Breast epithelium (tissue), 4 donors: ENCODE data around the gene OR10A2. TPM values are rescaled to one million over a fixed set of nuclear protein-coding genes. Genes with fewer than 3 reads are reported as not detected.
"Not testable (repeated sequence)": the region's sequence is repeated elsewhere in the genome, so short reads cannot be mapped to it uniquely, and the experiment has no call there.

Source experiments
- DNase-seq, 2 donors: peaks; one replicate each; pipeline ENCODE4 v3.0.0-alpha.2; 2019; ENCODE audit warnings: low spot score in 2 of 2
- H3K27ac ChIP-seq, 2 donors: fragments of 200-600 bp; sonication (generic) in 1 of 2; one replicate each; pipeline ENCODE4 v1.5.1; 2016 to 2019; ENCODE audit warnings: mild to moderate bottlenecking in 1 of 2
- H3K27me3 ChIP-seq, 2 donors: fragments of 200-600 bp; sonication (generic) in 1 of 2; one replicate each; pipeline versions ENCODE4 v1.5.1 to v1.6.0; 2017 to 2019; ENCODE audit warnings: control low read depth in 1 of 2, mild to moderate bottlenecking in 1 of 2
- H3K36me3 ChIP-seq: fragments of 200-600 bp; one replicate; pipeline ENCODE4 v1.5.1; 2019
- H3K4me1 ChIP-seq, 2 donors: fragments of 200-600 bp; sonication (generic); one replicate each; pipeline ENCODE4 v1.5.1; 2016 to 2019; ENCODE audit warnings: control low read depth in 1 of 2
- H3K4me3 ChIP-seq, 3 donors: fragments of 200-600 bp; sonication (generic); 1 replicate in 2 of 3; 2 replicates in 1 of 3; pipeline ENCODE4 v1.5.1; 2016 to 2019; ENCODE audit warnings: mild to moderate bottlenecking in 3 of 3, moderate library complexity in 2 of 3
- H3K9me3 ChIP-seq, 2 donors: fragments of 200-600 bp; sonication (generic) in 1 of 2; one replicate each; pipeline ENCODE4 v1.5.1; 2016 to 2019; ENCODE audit warnings: control low read depth in 1 of 2
- POLR2A ChIP-seq: fragments of 450-650 bp; IDR thresholded peaks from one replicate; pipeline ENCODE4 v1.6.1; 2016; ENCODE audit warnings: antibody characterized with exemption, mild to moderate bottlenecking, moderate library complexity
- POLR2AphosphoS5 ChIP-seq, 3 donors: sonication (generic); formaldehyde crosslinking; IDR thresholded peaks; one replicate each; pipeline ENCODE4 v1.6.1; 2017; ENCODE audit warnings: antibody characterized with exemption in 3 of 3
- intact Hi-C: fragments of 100-400 bp; cut with DNase I; formaldehyde crosslinking; loops from one replicate; pipeline ENCODE4 v1.15.1; 2023; ENCODE audit warnings: low total_unique reads
- total RNA-seq, 3 donors: library from RNA; depleted of rRNA; stranded (reverse); fragments of >200 nt; gene quantifications; one replicate each; pipeline ENCODE4 v1.1.0, GENCODE V29; 2016
- TF ChIP-seq, protein P1 (sequence below), 3 donors: fragments of 450-650 bp; IDR thresholded peaks; one replicate each; pipeline ENCODE4 v1.5.1; 2016 to 2017; ENCODE audit warnings: antibody characterized with exemption in 3 of 3, mild to moderate bottlenecking in 3 of 3, moderate library complexity in 3 of 3

OR10A2 gene
- total RNA-seq, 3 donors from 2014 or later = not detected

DNA sequence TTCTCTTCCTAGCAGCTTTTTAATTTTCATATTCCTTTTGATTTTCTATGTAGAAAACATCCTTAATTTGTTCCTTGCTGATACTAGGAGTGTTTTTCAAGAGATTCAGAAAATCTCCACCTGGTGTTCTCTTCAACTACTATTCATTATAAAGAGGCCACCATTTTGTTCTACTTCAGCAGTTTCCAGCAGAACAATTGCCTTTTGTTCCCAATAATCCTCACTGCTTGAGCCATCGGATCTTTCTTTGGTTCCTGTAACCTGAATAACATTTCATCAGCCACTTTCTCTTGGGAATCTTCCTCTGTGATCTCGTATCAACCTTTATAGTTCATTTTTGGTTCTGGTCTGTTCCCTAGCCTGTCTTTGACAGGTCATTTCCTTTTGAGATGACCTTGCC lies 19.2 kb upstream of the OR10A2 start:
- no peak overlapping the region for H3K27ac ChIP-seq
- no peaks in the 10 kb centered on the region for H3K27me3 ChIP-seq
- DNase-seq = no peak
- TF ChIP-seq, protein P1, sequence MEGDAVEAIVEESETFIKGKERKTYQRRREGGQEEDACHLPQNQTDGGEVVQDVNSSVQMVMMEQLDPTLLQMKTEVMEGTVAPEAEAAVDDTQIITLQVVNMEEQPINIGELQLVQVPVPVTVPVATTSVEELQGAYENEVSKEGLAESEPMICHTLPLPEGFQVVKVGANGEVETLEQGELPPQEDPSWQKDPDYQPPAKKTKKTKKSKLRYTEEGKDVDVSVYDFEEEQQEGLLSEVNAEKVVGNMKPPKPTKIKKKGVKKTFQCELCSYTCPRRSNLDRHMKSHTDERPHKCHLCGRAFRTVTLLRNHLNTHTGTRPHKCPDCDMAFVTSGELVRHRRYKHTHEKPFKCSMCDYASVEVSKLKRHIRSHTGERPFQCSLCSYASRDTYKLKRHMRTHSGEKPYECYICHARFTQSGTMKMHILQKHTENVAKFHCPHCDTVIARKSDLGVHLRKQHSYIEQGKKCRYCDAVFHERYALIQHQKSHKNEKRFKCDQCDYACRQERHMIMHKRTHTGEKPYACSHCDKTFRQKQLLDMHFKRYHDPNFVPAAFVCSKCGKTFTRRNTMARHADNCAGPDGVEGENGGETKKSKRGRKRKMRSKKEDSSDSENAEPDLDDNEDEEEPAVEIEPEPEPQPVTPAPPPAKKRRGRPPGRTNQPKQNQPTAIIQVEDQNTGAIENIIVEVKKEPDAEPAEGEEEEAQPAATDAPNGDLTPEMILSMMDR (IDR thresholded peaks at IDR 0.05) = no peak
- TF ChIP-seq POLR2AphosphoS5 (IDR thresholded peaks at IDR 0.05) (no peak), POLR2A (no peak)
- H3K4me1 ChIP-seq = no peaks in the 10 kb centered on the region
- intact Hi-C loops = no loop called here
- peaks cover 4 to 8% of the 10 kb centered on the region in 2 donors for H3K9me3 ChIP-seq
- no peak overlapping the region for H3K4me3 ChIP-seq
- no peaks in the 10 kb centered on the region for H3K36me3 ChIP-seq

DNA sequence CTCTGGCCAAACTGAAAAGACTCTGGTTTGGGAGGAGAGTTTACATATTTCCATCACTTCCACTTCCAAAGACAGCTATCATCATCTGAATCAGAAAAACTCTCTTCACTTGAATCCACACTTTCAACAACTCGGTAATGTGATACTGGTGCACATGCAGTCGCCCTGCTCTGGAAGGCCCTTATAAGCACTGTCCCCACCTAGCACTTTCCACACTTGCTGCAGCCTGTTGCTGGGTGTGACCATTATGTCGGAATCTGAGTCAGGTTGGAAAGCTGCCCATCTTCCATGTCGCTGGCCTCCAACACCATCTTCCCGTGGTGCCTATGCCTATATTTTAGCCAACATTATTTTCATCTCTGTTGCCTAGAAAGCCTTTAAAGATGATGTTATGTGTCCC lies 18.5 kb upstream of the OR10A2 start:
- DNase-seq = no peak
- H3K4me3 ChIP-seq = no peak overlapping the region
- H3K27me3 ChIP-seq = no peaks in the 10 kb centered on the region
- intact Hi-C loops = no loop called here
- no peak overlapping the region for H3K27ac ChIP-seq
- H3K36me3 ChIP-seq = no peaks in the 10 kb centered on the region
- no peak for TF ChIP-seq POLR2AphosphoS5 (IDR thresholded peaks at IDR 0.05)
- no peak for TF ChIP-seq POLR2A
- TF ChIP-seq, protein P1 (IDR thresholded peaks at IDR 0.05) = no peak
- H3K4me1 ChIP-seq = no peaks in the 10 kb centered on the region
- peaks cover 4 to 8% of the 10 kb centered on the region in 2 donors for H3K9me3 ChIP-seq

DNA sequence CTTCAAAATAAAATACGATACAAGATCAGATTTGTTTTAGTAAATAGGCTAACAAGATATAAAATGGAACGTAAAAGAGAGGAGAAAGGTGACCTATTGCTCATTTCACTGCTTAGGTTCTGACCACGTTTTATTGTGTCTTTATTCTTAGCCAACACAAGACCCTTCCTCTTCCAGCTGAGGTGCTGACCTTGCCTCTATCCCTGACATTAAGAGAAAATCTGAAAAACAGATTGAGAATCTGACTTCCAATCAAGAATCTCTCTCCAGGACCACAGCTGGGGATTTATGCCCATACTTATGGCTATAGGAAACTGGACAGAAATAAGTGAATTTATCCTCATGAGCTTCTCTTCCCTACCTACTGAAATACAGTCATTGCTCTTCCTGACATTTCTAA lies 17.5 kb upstream of the OR10A2 start, which contains the start of gene OR10A5:
Gene OR10A5, plus strand, starts transcription at position 301 of the 400 bp plus-strand sequence. Its CDS starts 0 bp downstream, at position 301.
- no peak within 1 kb of the TSS for H3K27ac ChIP-seq
- no peak for DNase-seq
- H3K4me1 ChIP-seq = no peaks in the 10 kb centered on the region
- H3K9me3 ChIP-seq = peaks cover 4 to 8% of the 10 kb centered on the region in 2 donors
- no peaks in the 10 kb centered on the region for H3K36me3 ChIP-seq
- intact Hi-C loops = no loop called here
- H3K27me3 ChIP-seq = no peaks in the 10 kb centered on the region
- TF ChIP-seq, protein P1 (IDR thresholded peaks at IDR 0.05) = no peak
- no peak for TF ChIP-seq POLR2A
- no peak within 1 kb of the TSS for H3K4me3 ChIP-seq

DNA sequence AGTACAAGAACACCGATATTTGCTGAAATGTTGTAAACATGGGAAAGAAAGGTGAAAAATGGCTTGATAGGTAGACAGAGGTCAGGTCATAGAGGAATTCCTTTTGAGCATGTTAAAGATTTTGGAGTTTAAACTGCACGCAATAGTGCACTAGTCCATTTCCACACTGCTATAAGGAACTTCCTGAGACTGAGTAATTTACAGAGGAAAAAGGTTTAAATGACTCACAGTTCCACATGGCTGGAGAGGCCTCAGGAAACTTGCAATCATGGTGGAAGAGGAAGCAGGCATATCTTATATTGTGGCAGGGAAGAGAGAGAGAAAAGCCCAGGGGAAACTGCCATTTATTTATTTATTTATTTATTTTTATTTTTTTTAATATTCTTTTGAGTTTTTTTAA lies 12.3 kb upstream of the OR10A2 start:
- no peak for TF ChIP-seq POLR2A
- TF ChIP-seq, protein P1 (IDR thresholded peaks at IDR 0.05) = no peak
- TF ChIP-seq POLR2AphosphoS5 (IDR thresholded peaks at IDR 0.05) = no peak
- intact Hi-C loops = no loop called here

DNA sequence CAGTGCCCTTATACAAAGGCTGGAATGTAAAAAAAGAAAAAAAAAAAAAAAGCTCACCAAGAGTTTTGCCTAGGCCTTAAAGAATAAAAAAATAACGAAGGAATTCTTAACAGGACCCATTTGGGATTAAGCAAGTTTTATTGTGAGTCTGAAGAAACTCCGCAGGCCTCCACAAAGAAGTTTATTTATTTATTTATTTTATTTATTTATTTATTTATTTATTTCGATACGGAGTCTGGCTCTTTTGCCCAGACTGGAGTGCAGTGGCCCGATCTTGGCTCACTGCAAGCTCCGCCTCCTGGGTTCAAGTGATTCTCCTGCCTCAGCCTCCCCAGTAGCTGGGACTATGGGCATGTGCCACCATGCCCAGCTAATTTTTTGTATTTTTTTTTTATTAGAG lies 8.1 kb upstream of the OR10A2 start:
- H3K9me3 ChIP-seq, H3K27me3 ChIP-seq, H3K4me1 ChIP-seq, DNase-seq, intact Hi-C loops, H3K36me3 ChIP-seq, H3K4me3 ChIP-seq, H3K27ac ChIP-seq: not testable (repeated sequence)

More for the DNA sequence above, 12.3 kb upstream of the OR10A2 start:
- Histone ChIP-seq H3K4me1 (no peaks in the 10 kb centered on the region), H3K27me3 (no peaks in the 10 kb centered on the region), H3K4me3 (no peak overlapping the region), H3K9me3 (peaks cover 0 to 5% of the 10 kb centered on the region in 2 donors), H3K36me3 (no peaks in the 10 kb centered on the region), H3K27ac (no peak overlapping the region)
- DNase-seq = no peak

DNA sequence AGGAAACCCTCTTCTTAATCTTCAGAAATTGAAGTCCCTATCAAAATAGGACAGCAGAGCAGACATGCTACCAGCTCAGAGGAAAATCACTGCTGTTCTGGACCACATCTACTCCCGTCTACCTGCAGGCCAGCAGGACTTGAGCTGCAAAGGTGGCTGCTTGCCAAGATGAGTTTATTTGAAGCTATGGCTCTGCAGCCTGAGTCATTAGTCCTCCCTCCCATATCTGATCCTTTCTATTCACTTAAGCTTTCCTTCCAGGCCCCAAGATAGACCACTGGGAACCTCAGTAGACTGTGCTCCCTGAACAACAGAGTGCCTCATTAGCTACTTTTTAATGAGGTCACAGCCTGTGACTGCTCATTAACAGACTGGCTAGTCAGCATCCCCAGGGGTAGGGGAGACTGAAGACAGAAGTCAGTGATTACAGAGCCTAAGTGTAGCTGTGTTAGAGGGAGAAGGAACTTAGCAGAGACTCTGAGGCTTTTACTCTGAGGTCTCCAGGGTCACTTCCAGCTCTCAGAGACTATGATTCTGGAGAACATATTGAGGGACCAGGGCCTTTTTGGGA lies 6.8 kb upstream of the OR10A2 start:
- Histone ChIP-seq H3K27me3 (no peaks in the 10 kb centered on the region), H3K9me3 (peaks cover 0 to 5% of the 10 kb centered on the region in 2 donors), H3K36me3 (no peaks in the 10 kb centered on the region), H3K27ac (no peak overlapping the region), H3K4me1 (no peaks in the 10 kb centered on the region), H3K4me3 (no peak overlapping the region)
- intact Hi-C loops = no loop called here
- no peak for TF ChIP-seq POLR2AphosphoS5 (IDR thresholded peaks at IDR 0.05)
- TF ChIP-seq POLR2A = no peak
- TF ChIP-seq, protein P1 (IDR thresholded peaks at IDR 0.05) = no peak
- DNase-seq = no peak
